SK-N-SH treated with all-trans-retinoic acid at 6 μM for 48 hours (cell line): ENCODE results near the gene ULK4.

ENCODE experiments used
- ATAC-seq: fragments of 200-7000 bp; cut with Tn5 transposase; 3 replicates; pipeline ENCODE4 v1.9.1; 2020; ENCODE audit warnings: mild to moderate bottlenecking, moderate library complexity
- ARNTL ChIP-seq: fragments of 450-650 bp; formaldehyde crosslinking; IDR thresholded peaks from 2 replicates; pipeline ENCODE4 v1.5.0; 2020; ENCODE audit warnings: low read depth, mild to moderate bottlenecking, moderate library complexity, borderline replicate concordance
- BACH2 ChIP-seq: fragments of 250-450 bp; sonication (Bioruptor Pico); IDR thresholded peaks from 2 replicates; pipeline ENCODE4 v1.9.0; 2021; ENCODE audit warnings: mild to moderate bottlenecking, borderline replicate concordance
- CREB5 ChIP-seq: fragments of 250-450 bp; sonication (Bioruptor Pico); IDR thresholded peaks from 2 replicates; pipeline ENCODE4 v1.5.1; 2020; ENCODE audit warnings: low read depth, mild to moderate bottlenecking, moderate library complexity
- CSDC2 ChIP-seq: fragments of 250-450 bp; sonication (Bioruptor Pico); IDR thresholded peaks from 2 replicates; pipeline ENCODE4 v1.5.0; 2020; ENCODE audit warnings: mild to moderate bottlenecking, moderate library complexity
- ESRRG ChIP-seq: fragments of 250-450 bp; sonication (Bioruptor Pico); IDR thresholded peaks from 2 replicates; pipeline ENCODE4 v1.6.1; 2021; ENCODE audit warnings: mild to moderate bottlenecking
- GLIS3 ChIP-seq: fragments of 250-450 bp; sonication (Bioruptor Pico); IDR thresholded peaks from 2 replicates; pipeline ENCODE4 v1.5.0; 2020; ENCODE audit warnings: mild to moderate bottlenecking, moderate library complexity
- ISL1 ChIP-seq: fragments of 250-450 bp; sonication (Bioruptor Pico); IDR thresholded peaks from 2 replicates; pipeline ENCODE4 v2.1.2; 2022; ENCODE audit warnings: mild to moderate bottlenecking, moderate library complexity
- OSR1 ChIP-seq: fragments of 250-450 bp; sonication (Bioruptor Pico); IDR thresholded peaks from 2 replicates; pipeline ENCODE4 v1.8.0; 2022; ENCODE audit warnings: moderate library complexity, mild to moderate bottlenecking, inconsistent platforms
- PPARA ChIP-seq: fragments of 250-450 bp; sonication (Bioruptor Pico); IDR thresholded peaks from 2 replicates; pipeline ENCODE4 v1.5.0; 2020; ENCODE audit warnings: mild to moderate bottlenecking, borderline replicate concordance
- RARB ChIP-seq: fragments of 250-450 bp; sonication (Bioruptor Pico); IDR thresholded peaks from 2 replicates; pipeline ENCODE4 v1.8.0; 2021; ENCODE audit warnings: mild to moderate bottlenecking, moderate library complexity
- TCF4 ChIP-seq: fragments of 250-450 bp; sonication (Bioruptor Pico); IDR thresholded peaks from 2 replicates; pipeline ENCODE4 v1.8.0; 2021; ENCODE audit warnings: mild to moderate bottlenecking, moderate library complexity, borderline replicate concordance
- TOX ChIP-seq: fragments of 250-450 bp; sonication (Bioruptor Pico); IDR thresholded peaks from 2 replicates; pipeline ENCODE4 v1.8.0; 2021; ENCODE audit warnings: mild to moderate bottlenecking, moderate library complexity, borderline replicate concordance
- ZC3H10 ChIP-seq: fragments of 250-450 bp; sonication (Bioruptor Pico); IDR thresholded peaks from 2 replicates; pipeline ENCODE4 v1.5.1; 2021; ENCODE audit warnings: mild to moderate bottlenecking, moderate library complexity
- ZFP3 ChIP-seq: fragments of 250-450 bp; sonication (Bioruptor Pico); IDR thresholded peaks from 2 replicates; pipeline ENCODE4 v1.5.0; 2020; ENCODE audit warnings: mild to moderate bottlenecking, moderate library complexity
- ZNF565 ChIP-seq: fragments of 450-650 bp; formaldehyde crosslinking; conservative IDR thresholded peaks from 2 replicates; pipeline ENCODE4 v1.5.0; 2020; ENCODE audit warnings: low read depth, mild to moderate bottlenecking, moderate library complexity
- ZNF70 ChIP-seq: fragments of 450-650 bp; formaldehyde crosslinking; IDR thresholded peaks from 2 replicates; pipeline ENCODE4 v1.5.0; 2020; ENCODE audit warnings: mild to moderate bottlenecking, moderate library complexity
- TF ChIP-seq, protein P1 (sequence below): fragments of 250-450 bp; sonication (Bioruptor Pico); IDR thresholded peaks from 2 replicates; pipeline ENCODE4 v1.8.0; 2021; ENCODE audit warnings: low read depth, mild to moderate bottlenecking, moderate library complexity, borderline replicate concordance
- TF ChIP-seq, protein P2 (sequence below): fragments of 250-450 bp; sonication (Bioruptor Pico); IDR thresholded peaks from 2 replicates; pipeline ENCODE4 v1.5.0; 2020; ENCODE audit warnings: mild to moderate bottlenecking, moderate library complexity
- TF ChIP-seq, protein P3 (sequence below): fragments of 250-450 bp; sonication (Bioruptor Pico); IDR thresholded peaks from 2 replicates; pipeline ENCODE4 v1.8.0; 2020; ENCODE audit warnings: mild to moderate bottlenecking, moderate library complexity, borderline replicate concordance

The ULK4 gene

GRCh38 chr3:41277790-41278465 lies 684.0 kb downstream of the ULK4 start (continued):
- TF ChIP-seq, protein P1, sequence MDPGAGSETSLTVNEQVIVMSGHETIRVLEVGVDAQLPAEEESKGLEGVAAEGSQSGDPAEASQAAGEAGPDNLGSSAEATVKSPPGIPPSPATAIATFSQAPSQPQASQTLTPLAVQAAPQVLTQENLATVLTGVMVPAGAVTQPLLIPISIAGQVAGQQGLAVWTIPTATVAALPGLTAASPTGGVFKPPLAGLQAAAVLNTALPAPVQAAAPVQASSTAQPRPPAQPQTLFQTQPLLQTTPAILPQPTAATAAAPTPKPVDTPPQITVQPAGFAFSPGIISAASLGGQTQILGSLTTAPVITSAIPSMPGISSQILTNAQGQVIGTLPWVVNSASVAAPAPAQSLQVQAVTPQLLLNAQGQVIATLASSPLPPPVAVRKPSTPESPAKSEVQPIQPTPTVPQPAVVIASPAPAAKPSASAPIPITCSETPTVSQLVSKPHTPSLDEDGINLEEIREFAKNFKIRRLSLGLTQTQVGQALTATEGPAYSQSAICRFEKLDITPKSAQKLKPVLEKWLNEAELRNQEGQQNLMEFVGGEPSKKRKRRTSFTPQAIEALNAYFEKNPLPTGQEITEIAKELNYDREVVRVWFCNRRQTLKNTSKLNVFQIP (CRISPR knock-in tag): no peak
- no peak for TF ChIP-seq ZNF565 (CRISPR knock-in tag)

DNA sequence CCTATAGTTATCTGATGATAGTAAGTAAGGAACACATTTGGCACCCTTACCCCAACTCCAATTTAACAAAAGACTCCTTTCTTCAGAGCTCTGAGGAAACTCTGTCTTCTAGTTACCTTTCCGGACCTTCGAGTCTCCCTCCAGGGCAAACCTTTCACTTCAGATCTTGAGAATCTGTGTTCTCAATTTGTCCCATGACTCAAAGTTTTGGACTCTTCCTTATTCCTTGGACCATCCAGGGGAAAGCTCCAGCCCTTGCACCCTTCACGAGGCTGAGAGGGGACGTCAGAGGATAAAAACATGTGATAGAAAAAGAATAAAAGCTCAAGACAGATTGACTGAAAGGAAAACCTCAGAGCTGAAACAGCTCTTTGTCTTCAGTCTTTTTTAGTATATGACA lies 685.7 kb downstream of the ULK4 start:
- no peak for ATAC-seq
- no peak for TF ChIP-seq BACH2 (CRISPR knock-in tag)
- no peak for TF ChIP-seq RARB
- no peak for TF ChIP-seq ZFP3 (CRISPR knock-in tag)

- TF ChIP-seq OSR1 (CRISPR knock-in tag) (no peak), BACH2 (CRISPR knock-in tag) (no peak), ZFP3 (CRISPR knock-in tag) (no peak), GLIS3 (CRISPR knock-in tag) (no peak)
- no peak for ATAC-seq
These were observed 686.8 kb downstream of the ULK4 start for GRCh38 chr3:41274944-41275668.

- no peak for TF ChIP-seq CSDC2 (CRISPR knock-in tag)
- no peak for TF ChIP-seq GLIS3 (CRISPR knock-in tag)
- no peak for TF ChIP-seq ZFP3 (CRISPR knock-in tag)
- TF ChIP-seq RARB: no peak
- TF ChIP-seq, protein P2, sequence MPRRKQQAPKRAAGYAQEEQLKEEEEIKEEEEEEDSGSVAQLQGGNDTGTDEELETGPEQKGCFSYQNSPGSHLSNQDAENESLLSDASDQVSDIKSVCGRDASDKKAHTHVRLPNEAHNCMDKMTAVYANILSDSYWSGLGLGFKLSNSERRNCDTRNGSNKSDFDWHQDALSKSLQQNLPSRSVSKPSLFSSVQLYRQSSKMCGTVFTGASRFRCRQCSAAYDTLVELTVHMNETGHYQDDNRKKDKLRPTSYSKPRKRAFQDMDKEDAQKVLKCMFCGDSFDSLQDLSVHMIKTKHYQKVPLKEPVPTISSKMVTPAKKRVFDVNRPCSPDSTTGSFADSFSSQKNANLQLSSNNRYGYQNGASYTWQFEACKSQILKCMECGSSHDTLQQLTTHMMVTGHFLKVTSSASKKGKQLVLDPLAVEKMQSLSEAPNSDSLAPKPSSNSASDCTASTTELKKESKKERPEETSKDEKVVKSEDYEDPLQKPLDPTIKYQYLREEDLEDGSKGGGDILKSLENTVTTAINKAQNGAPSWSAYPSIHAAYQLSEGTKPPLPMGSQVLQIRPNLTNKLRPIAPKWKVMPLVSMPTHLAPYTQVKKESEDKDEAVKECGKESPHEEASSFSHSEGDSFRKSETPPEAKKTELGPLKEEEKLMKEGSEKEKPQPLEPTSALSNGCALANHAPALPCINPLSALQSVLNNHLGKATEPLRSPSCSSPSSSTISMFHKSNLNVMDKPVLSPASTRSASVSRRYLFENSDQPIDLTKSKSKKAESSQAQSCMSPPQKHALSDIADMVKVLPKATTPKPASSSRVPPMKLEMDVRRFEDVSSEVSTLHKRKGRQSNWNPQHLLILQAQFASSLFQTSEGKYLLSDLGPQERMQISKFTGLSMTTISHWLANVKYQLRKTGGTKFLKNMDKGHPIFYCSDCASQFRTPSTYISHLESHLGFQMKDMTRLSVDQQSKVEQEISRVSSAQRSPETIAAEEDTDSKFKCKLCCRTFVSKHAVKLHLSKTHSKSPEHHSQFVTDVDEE: no peak
- no peak for TF ChIP-seq CREB5 (CRISPR knock-in tag)
- no peak for TF ChIP-seq BACH2 (CRISPR knock-in tag)
- TF ChIP-seq ARNTL: no peak
- TF ChIP-seq ZC3H10 (CRISPR knock-in tag): no peak
- TF ChIP-seq TOX (CRISPR knock-in tag): no peak
- TF ChIP-seq, protein P3, sequence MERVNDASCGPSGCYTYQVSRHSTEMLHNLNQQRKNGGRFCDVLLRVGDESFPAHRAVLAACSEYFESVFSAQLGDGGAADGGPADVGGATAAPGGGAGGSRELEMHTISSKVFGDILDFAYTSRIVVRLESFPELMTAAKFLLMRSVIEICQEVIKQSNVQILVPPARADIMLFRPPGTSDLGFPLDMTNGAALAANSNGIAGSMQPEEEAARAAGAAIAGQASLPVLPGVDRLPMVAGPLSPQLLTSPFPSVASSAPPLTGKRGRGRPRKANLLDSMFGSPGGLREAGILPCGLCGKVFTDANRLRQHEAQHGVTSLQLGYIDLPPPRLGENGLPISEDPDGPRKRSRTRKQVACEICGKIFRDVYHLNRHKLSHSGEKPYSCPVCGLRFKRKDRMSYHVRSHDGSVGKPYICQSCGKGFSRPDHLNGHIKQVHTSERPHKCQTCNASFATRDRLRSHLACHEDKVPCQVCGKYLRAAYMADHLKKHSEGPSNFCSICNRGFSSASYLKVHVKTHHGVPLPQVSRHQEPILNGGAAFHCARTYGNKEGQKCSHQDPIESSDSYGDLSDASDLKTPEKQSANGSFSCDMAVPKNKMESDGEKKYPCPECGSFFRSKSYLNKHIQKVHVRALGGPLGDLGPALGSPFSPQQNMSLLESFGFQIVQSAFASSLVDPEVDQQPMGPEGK (CRISPR knock-in tag): no peak
- TF ChIP-seq PPARA (CRISPR knock-in tag): no peak
- TF ChIP-seq TCF4: no peak
- TF ChIP-seq, protein P1 (CRISPR knock-in tag): no peak
- no peak for TF ChIP-seq OSR1 (CRISPR knock-in tag)
- TF ChIP-seq ZNF565 (CRISPR knock-in tag): no peak
- no peak for TF ChIP-seq ISL1 (CRISPR knock-in tag)
- TF ChIP-seq ESRRG: no peak
- no peak for TF ChIP-seq ZNF70 (CRISPR knock-in tag)
- ATAC-seq: no peak
These were observed 689.2 kb downstream of the ULK4 start for GRCh38 chr3:41272667-41273066.
